PC-9 (cell line): ENCODE measurements around the gene EDC3. TPM values are rescaled to one million over a fixed set of nuclear protein-coding genes. Genes with fewer than 3 reads are reported as not detected.

Experiments used
- BruUV-seq: library from RNA; stranded (reverse); fragments of 400-500 nt; replicated peaks from 2 replicates; lab custom pipeline; 2021; lab: Mats Ljungman, UMichigan
- CTCF ChIA-PET: fragments of 300-600 bp; sonication (Branson Sonifier 250); formaldehyde crosslinking; loops from one replicate; lab custom pipeline; 2022; ENCODE audit warnings: antibody characterized with exemption; lab: Charles Lee
- POLR2A ChIA-PET: fragments of 300-600 bp; sonication (Branson Sonifier 250); formaldehyde crosslinking; loops from one replicate; lab custom pipeline; 2022; ENCODE audit warnings: antibody characterized with exemption; ENCODE audit not compliant: unreplicated experiment; lab: Charles Lee
- DNase-seq, 2 experiments: peaks; one replicate each; pipeline versions ENCODE4 v3.0.0 to v3.0.0-alpha.2; 2015 to 2022; ENCODE audit warnings: mixed read lengths in 1 of 2
- H2AFZ ChIP-seq: fragments of 200-600 bp; sonication (generic); 2 replicates; pipeline ENCODE4 v1.8.1; 2017; ENCODE audit warnings: antibody characterized with exemption
- H3F3A ChIP-seq: fragments of 200-600 bp; sonication (generic); 2 replicates; pipeline ENCODE4 v1.8.1; 2017; ENCODE audit warnings: antibody characterized with exemption, mild to moderate bottlenecking, low read depth; ENCODE audit not compliant: insufficient read depth
- H3K27ac ChIP-seq: fragments of 200-600 bp; sonication (generic); 2 replicates; pipeline ENCODE4 v1.6.1; 2016; ENCODE audit warnings: mixed run types
- H3K27me3 ChIP-seq: fragments of 200-600 bp; sonication (generic); 2 replicates; pipeline ENCODE4 v1.6.1; 2016; ENCODE audit warnings: low read depth, mixed run types; ENCODE audit not compliant: insufficient read depth
- H3K36me3 ChIP-seq: fragments of 200-600 bp; sonication (generic); 2 replicates; pipeline ENCODE4 v1.6.1; 2016; ENCODE audit warnings: low read depth, mixed run types
- H3K4me1 ChIP-seq: fragments of 200-600 bp; sonication (generic); replicated peaks from 2 replicates; pipeline ENCODE4 v1.6.1; 2016; ENCODE audit warnings: mixed run types; ENCODE audit not compliant: insufficient read depth
- H3K4me2 ChIP-seq: fragments of 200-600 bp; sonication (generic); 2 replicates; pipeline ENCODE4 v1.6.1; 2017; ENCODE audit warnings: mixed run types
- H3K4me3 ChIP-seq: fragments of 200-600 bp; sonication (generic); 2 replicates; pipeline ENCODE4 v1.6.1; 2016; ENCODE audit warnings: mixed run types
- H3K79me2 ChIP-seq: fragments of 200-600 bp; sonication (generic); 2 replicates; pipeline ENCODE4 v1.6.1; 2017; ENCODE audit warnings: low read depth, mixed run types
- H3K9me2 ChIP-seq: fragments of 200-600 bp; sonication (generic); 2 replicates; pipeline ENCODE4 v1.8.1; 2017; ENCODE audit warnings: mild to moderate bottlenecking; ENCODE audit not compliant: insufficient read depth
- H3K9me3 ChIP-seq: fragments of 200-600 bp; sonication (generic); 2 replicates; pipeline ENCODE4 v1.8.1; 2016; ENCODE audit warnings: low read depth; ENCODE audit not compliant: insufficient read depth
- H4K20me1 ChIP-seq: fragments of 200-600 bp; sonication (generic); 2 replicates; pipeline ENCODE4 v1.8.1; 2017; ENCODE audit not compliant: insufficient read depth
- CTCF ChIP-seq: fragments of 200-600 bp; sonication (generic); conservative IDR thresholded peaks from 2 replicates; pipeline ENCODE4 v1.6.1; 2017; ENCODE audit warnings: mixed run types, antibody characterized with exemption, mild to moderate bottlenecking, moderate library complexity
- EZH2 ChIP-seq: fragments of 200-600 bp; sonication (generic); IDR thresholded peaks from 2 replicates; pipeline ENCODE4 v1.8.0; 2017; ENCODE audit warnings: antibody characterized with exemption, low read depth
- intact Hi-C: fragments of 100-400 bp; cut with micrococcal nuclease; formaldehyde crosslinking; loops from one replicate; pipeline ENCODE4 v1.10.0; 2022; ENCODE audit not compliant: unreplicated experiment
- total RNA-seq: library from RNA; stranded (reverse); gene quantifications from 2 replicates; pipeline ENCODE4 v1.2.3, GENCODE V29; 2021

EDC3 gene
- total RNA-seq, 1 experiment from 2014 or later, result 46.3 TPM

GRCh38 chr15:74595271-74595670 lies 100.6 kb downstream of the EDC3 start:
- no peak overlapping the region for H2AFZ ChIP-seq
- no peaks in the 10 kb centered on the region for H3K4me1 ChIP-seq
- POLR2A ChIA-PET, result no interaction called here
- H4K20me1 ChIP-seq, result no peaks in the 10 kb centered on the region
- H3K27ac ChIP-seq, result no peak overlapping the region
- TF ChIP-seq EZH2, result no peak
- TF ChIP-seq CTCF, result no peak
- no peaks in the 10 kb centered on the region for H3K9me3 ChIP-seq
- H3K4me3 ChIP-seq, result no peak overlapping the region
- DNase-seq, result no peak
- H3K27me3 ChIP-seq, result no peaks in the 10 kb centered on the region
- intact Hi-C loops, result no loop called here
- BruUV-seq, result no TSS peak
- CTCF ChIA-PET, result no interaction called here
- no peak overlapping the region for H3K4me2 ChIP-seq
- no peaks in the 10 kb centered on the region for H3K36me3 ChIP-seq
- no peaks in the 10 kb centered on the region for H3K79me2 ChIP-seq
- no peaks in the 10 kb centered on the region for H3F3A ChIP-seq
- H3K9me2 ChIP-seq, result no peaks in the 10 kb centered on the region

- DNase-seq, result no peak
- Histone ChIP-seq H3K27ac (no peak overlapping the region), H3K9me3 (no peaks in the 10 kb centered on the region), H2AFZ (no peak overlapping the region), H3K4me1 (0 out of 2 replicates have a peak, but pooled peaks cover under 1% of the 10 kb centered on the region), H3K4me2 (no peak overlapping the region), H3K4me3 (no peak overlapping the region), H3K36me3 (no peaks in the 10 kb centered on the region), H3K79me2 (no peaks in the 10 kb centered on the region), H3F3A (0 out of 2 replicates have a peak, but pooled peaks cover under 1% of the 10 kb centered on the region), H3K9me2 (no peaks in the 10 kb centered on the region), H3K27me3 (no peaks in the 10 kb centered on the region), H4K20me1 (no peaks in the 10 kb centered on the region)
- POLR2A ChIA-PET, result no interaction called here
- intact Hi-C loops, result no loop called here
- CTCF ChIA-PET, result no interaction called here
- BruUV-seq, result no TSS peak
- TF ChIP-seq EZH2, result no peak
- no peak for TF ChIP-seq CTCF
Observed at GRCh38 chr15:74594455-74594854, 101.4 kb downstream of the EDC3 start.

- CTCF ChIA-PET, result no interaction called here
- peaks cover 11% of the 10 kb centered on the region for H3K4me1 ChIP-seq
- no peaks in the 10 kb centered on the region for H3K9me3 ChIP-seq
- intact Hi-C loops, result no loop called here
- no peaks in the 10 kb centered on the region for H3K9me2 ChIP-seq
- no peak overlapping the region for H3K27ac ChIP-seq
- no peaks in the 10 kb centered on the region for H3K79me2 ChIP-seq
- peaks cover 5% of the 10 kb centered on the region; the same call in 1 of the 2 replicates for H3F3A ChIP-seq
- POLR2A ChIA-PET, result interaction anchor here (0.6 kb wide), 1 partner anchor 28 kb away, joined by 6 read pairs; no protein-coding TSS in a partner anchor
- no peaks in the 10 kb centered on the region for H3K36me3 ChIP-seq
- H4K20me1 ChIP-seq, result no peaks in the 10 kb centered on the region
- no peak for TF ChIP-seq CTCF
- no peaks in the 10 kb centered on the region for H3K27me3 ChIP-seq
- DNase-seq, result no peak
- no peak overlapping the region for H3K4me3 ChIP-seq
- H2AFZ ChIP-seq, result no peak overlapping the region
- H3K4me2 ChIP-seq, result no peak overlapping the region
- BruUV-seq, result no TSS peak
Observed at GRCh38 chr15:74593122-74593521, 102.7 kb downstream of the EDC3 start.
